Loucy (cell line): ENCODE measurements around the gene KLK3.

Source experiments
- H2AFZ ChIP-seq: fragments of 200-600 bp; sonication (generic); 2 replicates; pipeline ENCODE4 v1.6.0; 2016; ENCODE audit warnings: antibody characterized with exemption, mild to moderate bottlenecking, low read length, moderate library complexity
- H3F3A ChIP-seq: fragments of 200-600 bp; 2 replicates; pipeline ENCODE4 v1.6.0; 2016; ENCODE audit warnings: antibody characterized with exemption, low read depth, mild to moderate bottlenecking
- H3K27me3 ChIP-seq: fragments of 200-600 bp; sonication (generic); 2 replicates; pipeline ENCODE4 v1.6.1; 2014; ENCODE audit warnings: low read length, mild to moderate bottlenecking; ENCODE audit not compliant: insufficient read depth, poor library complexity, severe bottlenecking
- H3K36me3 ChIP-seq: fragments of 200-600 bp; sonication (generic); 2 replicates; pipeline ENCODE4 v1.6.1; 2016; ENCODE audit warnings: low read length; ENCODE audit not compliant: insufficient read depth
- H3K4me1 ChIP-seq: fragments of 200-600 bp; sonication (generic); 2 replicates; pipeline ENCODE4 v1.5.1; 2014; ENCODE audit warnings: low read length, mild to moderate bottlenecking; ENCODE audit not compliant: insufficient read depth, poor library complexity, severe bottlenecking
- H3K4me2 ChIP-seq: fragments of 200-600 bp; sonication (generic); 2 replicates; pipeline ENCODE4 v1.6.0; 2014; ENCODE audit warnings: antibody characterized with exemption, low read length, low read depth, mild to moderate bottlenecking; ENCODE audit not compliant: poor library complexity, severe bottlenecking
- H3K4me3 ChIP-seq: fragments of 200-600 bp; sonication (generic); 2 replicates; pipeline ENCODE4 v1.5.1; 2014; ENCODE audit warnings: low read length, mild to moderate bottlenecking, mixed read lengths; ENCODE audit not compliant: poor library complexity, severe bottlenecking
- H3K79me2 ChIP-seq: fragments of 200-600 bp; sonication (generic); 2 replicates; pipeline ENCODE4 v1.6.1; 2014; ENCODE audit warnings: low read length; ENCODE audit not compliant: insufficient read depth
- H3K9ac ChIP-seq: fragments of 200-600 bp; sonication (generic); 2 replicates; pipeline ENCODE4 v1.6.0; 2014; ENCODE audit warnings: mild to moderate bottlenecking, low read depth, low read length, moderate library complexity; ENCODE audit not compliant: poor library complexity, severe bottlenecking
- H3K9me2 ChIP-seq: fragments of 200-600 bp; sonication (generic); replicated peaks from 2 replicates; pipeline ENCODE4 v1.6.1; 2016; ENCODE audit warnings: low read depth, low read length, mixed read lengths
- H3K9me3 ChIP-seq: fragments of 200-600 bp; sonication (generic); 2 replicates; pipeline ENCODE4 v1.6.1; 2014; ENCODE audit warnings: mild to moderate bottlenecking, antibody characterized with exemption, low read length, low read depth; ENCODE audit not compliant: insufficient read depth
- H4K20me1 ChIP-seq: fragments of 200-600 bp; sonication (generic); 2 replicates; pipeline ENCODE4 v1.6.0; 2014; ENCODE audit warnings: antibody characterized with exemption, low read length, mild to moderate bottlenecking; ENCODE audit not compliant: insufficient read depth, poor library complexity, severe bottlenecking
- EZH2phosphoT487 ChIP-seq: fragments of 200-600 bp; IDR thresholded peaks from 2 replicates; pipeline ENCODE4 v1.6.1; 2018; ENCODE audit warnings: antibody characterized with exemption, mild to moderate bottlenecking, moderate library complexity, borderline replicate concordance
- TF ChIP-seq, protein P1 (sequence below): fragments of 200-600 bp; sonication (generic); conservative IDR thresholded peaks from 2 replicates; pipeline ENCODE4 v1.5.1; 2014; ENCODE audit warnings: mild to moderate bottlenecking, antibody characterized with exemption, low read length

The KLK3 gene

GRCh38 chr19:50826492-50827240, 28.0 kb upstream of the KLK3 start:
- Histone ChIP-seq H3K4me1 (no peaks in the 10 kb centered on the region), H3F3A (no peaks in the 10 kb centered on the region), H3K27me3 (no peaks in the 10 kb centered on the region)

GRCh38 chr19:50827476-50827875, 27.2 kb upstream of the KLK3 start:
- Histone ChIP-seq H3K27me3 (no peaks in the 10 kb centered on the region), H3K4me3 (no peak overlapping the region), H3K36me3 (no peaks in the 10 kb centered on the region), H3K9ac (no peak overlapping the region), H3K9me3 (no peaks in the 10 kb centered on the region), H3K4me1 (no peaks in the 10 kb centered on the region), H4K20me1 (no peaks in the 10 kb centered on the region), H3K79me2 (no peaks in the 10 kb centered on the region), H3K4me2 (no peak overlapping the region), H2AFZ (no peak overlapping the region), H3K9me2 (no peaks in the 10 kb centered on the region), H3F3A (no peaks in the 10 kb centered on the region)
- no peak for TF ChIP-seq EZH2phosphoT487
- TF ChIP-seq, protein P1, sequence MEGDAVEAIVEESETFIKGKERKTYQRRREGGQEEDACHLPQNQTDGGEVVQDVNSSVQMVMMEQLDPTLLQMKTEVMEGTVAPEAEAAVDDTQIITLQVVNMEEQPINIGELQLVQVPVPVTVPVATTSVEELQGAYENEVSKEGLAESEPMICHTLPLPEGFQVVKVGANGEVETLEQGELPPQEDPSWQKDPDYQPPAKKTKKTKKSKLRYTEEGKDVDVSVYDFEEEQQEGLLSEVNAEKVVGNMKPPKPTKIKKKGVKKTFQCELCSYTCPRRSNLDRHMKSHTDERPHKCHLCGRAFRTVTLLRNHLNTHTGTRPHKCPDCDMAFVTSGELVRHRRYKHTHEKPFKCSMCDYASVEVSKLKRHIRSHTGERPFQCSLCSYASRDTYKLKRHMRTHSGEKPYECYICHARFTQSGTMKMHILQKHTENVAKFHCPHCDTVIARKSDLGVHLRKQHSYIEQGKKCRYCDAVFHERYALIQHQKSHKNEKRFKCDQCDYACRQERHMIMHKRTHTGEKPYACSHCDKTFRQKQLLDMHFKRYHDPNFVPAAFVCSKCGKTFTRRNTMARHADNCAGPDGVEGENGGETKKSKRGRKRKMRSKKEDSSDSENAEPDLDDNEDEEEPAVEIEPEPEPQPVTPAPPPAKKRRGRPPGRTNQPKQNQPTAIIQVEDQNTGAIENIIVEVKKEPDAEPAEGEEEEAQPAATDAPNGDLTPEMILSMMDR = no peak

More at GRCh38 chr19:50826492-50827240, 28.0 kb upstream of the KLK3 start:
- no peak overlapping the region for H2AFZ ChIP-seq
- no peak for TF ChIP-seq EZH2phosphoT487
- TF ChIP-seq, protein P1 = no peak
- H3K4me3 ChIP-seq = no peak overlapping the region
- H3K36me3 ChIP-seq = no peaks in the 10 kb centered on the region
- no peaks in the 10 kb centered on the region for H3K79me2 ChIP-seq
- no peaks in the 10 kb centered on the region for H3K9me2 ChIP-seq
- H4K20me1 ChIP-seq = no peaks in the 10 kb centered on the region
- H3K4me2 ChIP-seq = no peak overlapping the region
- H3K9ac ChIP-seq = no peak overlapping the region
- H3K9me3 ChIP-seq = no peaks in the 10 kb centered on the region

- Histone ChIP-seq H4K20me1 (no peaks in the 10 kb centered on the region), H2AFZ (no peak overlapping the region), H3K27me3 (no peaks in the 10 kb centered on the region), H3K4me2 (no peak overlapping the region), H3K79me2 (no peaks in the 10 kb centered on the region), H3K9me3 (no peaks in the 10 kb centered on the region), H3K4me1 (no peaks in the 10 kb centered on the region), H3K36me3 (no peaks in the 10 kb centered on the region), H3K4me3 (no peak overlapping the region), H3K9me2 (no peaks in the 10 kb centered on the region), H3F3A (no peaks in the 10 kb centered on the region), H3K9ac (no peak overlapping the region)
- TF ChIP-seq, protein P1 = no peak
- no peak for TF ChIP-seq EZH2phosphoT487
These were observed 24.9 kb upstream of the KLK3 start for GRCh38 chr19:50829801-50830200.
